KG1 (cell line): Measurements from ENCODE around the gene COMMD2.
A peak's percentile ranks its signal among the peaks of the same experiment; 100 is the strongest.

Experiments used
- DNase-seq: peaks from one replicate; lab custom pipeline; 2025; lab: John Stamatoyannopoulos, UW

COMMD2 gene

DNA sequence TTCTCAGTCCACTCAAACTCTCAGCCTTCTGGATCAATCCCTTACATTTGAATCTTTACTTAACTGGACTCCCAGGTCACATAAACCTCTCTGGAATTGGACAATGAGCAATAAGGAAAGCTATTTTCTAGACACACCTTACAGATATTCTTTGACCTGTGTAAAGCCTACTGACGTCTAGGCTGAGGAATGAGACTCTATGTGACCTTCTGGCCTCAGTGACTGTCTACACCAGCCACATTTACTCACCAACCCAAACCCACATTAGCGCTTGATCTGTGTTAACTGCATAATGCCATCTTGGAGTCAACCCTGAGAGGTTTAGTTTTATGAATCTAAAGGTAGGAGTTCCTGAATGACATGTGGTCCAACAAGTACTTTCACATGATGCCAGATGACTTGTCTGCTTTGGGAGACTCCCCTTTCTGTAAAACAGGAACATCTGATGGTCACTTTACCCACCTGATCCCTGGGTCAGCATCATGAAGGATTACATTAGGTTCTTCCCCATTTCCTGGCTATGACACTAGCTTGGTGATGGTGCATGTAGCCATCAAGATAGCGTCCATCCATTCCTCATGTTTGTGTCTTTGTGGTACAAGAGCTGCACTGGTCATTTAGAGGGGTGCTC, 11.4 kb upstream of the COMMD2 start:
- DNase-seq, result no peak

DNA sequence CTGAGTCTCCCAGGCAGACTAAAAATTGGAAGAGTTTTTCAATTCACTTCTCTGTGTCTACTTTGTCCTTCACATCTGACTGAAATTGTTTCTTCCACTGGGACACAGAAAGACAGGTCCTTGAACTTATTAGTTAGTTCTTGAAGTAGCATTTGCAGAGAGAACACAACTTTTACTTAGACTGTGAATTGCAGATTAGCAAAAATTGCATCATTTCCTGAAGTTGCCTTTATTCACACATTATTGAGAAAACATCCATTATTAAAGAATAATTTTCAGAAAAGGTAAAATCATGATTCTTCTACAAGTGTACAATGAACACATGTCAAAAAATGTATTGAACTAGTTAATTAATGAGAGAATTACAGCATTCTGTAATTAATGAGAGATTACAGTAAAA, 1.4 kb upstream of the COMMD2 start:
- no peak for DNase-seq

DNA sequence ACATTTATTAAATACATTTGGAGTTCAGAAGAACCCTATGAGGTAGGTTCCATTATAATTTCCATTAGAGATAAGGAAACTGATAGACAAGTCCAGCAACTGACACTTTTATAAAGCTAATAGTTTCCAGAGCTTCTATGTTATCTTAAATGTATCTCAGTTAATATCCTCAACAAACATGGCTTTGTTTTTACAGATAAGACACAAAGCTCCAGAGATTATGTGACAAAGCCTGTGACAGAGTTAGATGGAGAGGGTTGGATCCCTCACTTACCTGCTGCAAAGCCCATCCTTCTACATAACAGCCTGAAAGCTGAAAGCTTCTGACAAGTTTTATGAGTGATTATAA, 473 bp upstream of the COMMD2 start:
- no peak for DNase-seq

DNA sequence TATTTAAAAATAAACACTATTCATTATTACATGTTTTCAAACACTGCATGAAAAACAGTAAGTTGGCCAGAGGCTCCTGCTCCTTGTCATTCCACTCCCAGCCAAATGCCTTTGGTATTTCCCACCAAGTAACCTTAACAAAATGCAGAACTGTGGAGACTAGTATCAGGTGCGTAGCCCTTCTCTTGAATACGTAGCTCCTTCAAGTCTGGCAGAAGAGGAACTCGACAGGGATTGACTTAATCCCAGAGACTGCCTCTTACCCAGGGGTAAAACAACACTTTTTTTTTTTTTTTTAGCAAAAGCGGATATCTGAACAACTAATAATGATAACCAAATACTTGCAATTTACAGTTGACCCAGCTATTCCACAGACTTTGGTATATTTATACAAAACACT, 738 bp downstream of the COMMD2 start:
- DNase-seq, result no peak

DNA sequence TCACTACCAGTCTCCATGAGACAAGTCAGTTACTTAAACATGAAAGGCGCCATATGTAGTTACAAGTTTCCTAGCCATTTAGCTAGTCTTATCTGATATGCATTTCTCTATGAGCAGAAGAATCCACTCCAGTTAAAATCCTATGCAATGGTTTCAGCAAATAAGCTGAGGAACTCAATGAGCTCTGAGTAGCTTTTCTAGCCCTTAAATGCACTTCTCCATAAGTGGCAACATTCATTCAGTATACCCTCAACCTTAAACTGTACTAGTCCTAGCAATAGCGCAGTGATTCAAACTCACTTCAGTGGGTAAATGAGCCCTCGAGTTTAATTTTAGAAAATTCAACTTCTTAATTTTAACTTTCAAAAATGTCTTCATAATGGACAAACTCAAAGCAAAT, 7.7 kb downstream of the COMMD2 start:
- no peak for DNase-seq

DNA sequence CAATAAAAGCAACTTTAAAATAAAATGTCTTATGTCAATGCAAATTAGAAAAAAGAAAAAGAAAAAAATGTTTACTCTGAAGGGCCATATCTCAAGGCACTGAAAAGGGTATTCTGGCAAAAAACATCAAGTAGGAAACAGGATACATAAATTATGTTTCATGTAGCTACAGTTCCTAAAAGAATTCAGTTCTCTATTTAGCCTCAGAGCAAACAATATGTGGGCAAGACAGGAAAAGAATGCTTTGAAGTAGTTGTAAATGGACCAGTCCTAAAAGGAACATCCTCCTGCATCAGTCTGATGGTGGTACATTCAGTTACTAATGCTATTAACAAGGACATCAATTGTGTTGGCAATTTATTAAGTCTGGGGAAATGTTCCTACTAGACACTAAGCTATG, 8.1 kb downstream of the COMMD2 start:
- peak; percentile 18 for DNase-seq

DNA sequence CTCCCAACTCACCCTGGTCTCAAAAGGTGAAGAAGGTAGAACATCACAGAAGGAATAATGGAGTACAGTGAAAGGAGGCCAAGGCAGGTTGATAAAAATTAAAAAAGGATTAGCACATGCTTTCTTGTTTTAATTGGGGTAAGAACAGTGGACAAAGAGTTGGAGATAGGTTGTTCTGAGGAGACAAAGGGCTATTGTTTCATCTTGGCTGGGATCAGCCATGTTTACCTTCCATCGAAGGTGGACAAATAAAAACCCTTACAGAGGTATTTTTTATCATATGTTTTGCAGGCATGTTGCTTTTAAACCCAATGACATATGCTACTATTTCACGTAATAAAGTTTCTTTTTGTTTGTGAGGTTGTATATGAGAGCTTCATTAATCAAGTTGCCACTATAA, 12.9 kb downstream of the COMMD2 start:
- no peak for DNase-seq

DNA sequence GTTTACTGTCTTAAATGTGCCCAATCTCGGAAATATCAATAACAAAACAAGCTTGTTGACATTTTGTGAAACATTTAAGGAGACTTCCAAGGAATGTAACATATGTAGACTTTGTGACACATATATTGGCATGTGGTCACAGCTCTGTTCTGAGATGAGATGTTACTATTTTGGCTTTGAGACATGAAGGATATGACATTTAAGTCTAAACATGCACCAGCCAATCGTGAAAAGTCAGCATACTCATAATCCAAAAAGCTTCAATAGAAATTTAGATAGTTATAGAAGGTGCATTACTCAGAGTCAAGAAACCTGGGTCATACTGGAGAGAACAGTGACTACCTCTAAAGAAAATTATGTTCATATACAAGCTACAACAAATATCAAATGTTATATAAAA, 13.4 kb downstream of the COMMD2 start:
- DNase-seq, result no peak

DNA sequence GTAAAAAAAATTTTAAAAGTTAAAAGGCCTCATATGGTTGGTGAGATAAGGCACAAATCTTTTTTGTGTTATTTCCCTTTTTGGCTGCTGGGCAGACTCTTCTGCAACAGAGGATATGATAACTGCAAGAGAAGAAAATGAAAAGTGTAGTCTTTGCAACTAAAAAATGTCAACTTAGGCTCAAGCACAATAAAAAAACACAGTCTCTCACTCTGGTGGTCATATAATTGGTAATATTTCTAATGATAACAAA, 15.4 kb downstream of the COMMD2 start:
- DNase-seq, result no peak

DNA sequence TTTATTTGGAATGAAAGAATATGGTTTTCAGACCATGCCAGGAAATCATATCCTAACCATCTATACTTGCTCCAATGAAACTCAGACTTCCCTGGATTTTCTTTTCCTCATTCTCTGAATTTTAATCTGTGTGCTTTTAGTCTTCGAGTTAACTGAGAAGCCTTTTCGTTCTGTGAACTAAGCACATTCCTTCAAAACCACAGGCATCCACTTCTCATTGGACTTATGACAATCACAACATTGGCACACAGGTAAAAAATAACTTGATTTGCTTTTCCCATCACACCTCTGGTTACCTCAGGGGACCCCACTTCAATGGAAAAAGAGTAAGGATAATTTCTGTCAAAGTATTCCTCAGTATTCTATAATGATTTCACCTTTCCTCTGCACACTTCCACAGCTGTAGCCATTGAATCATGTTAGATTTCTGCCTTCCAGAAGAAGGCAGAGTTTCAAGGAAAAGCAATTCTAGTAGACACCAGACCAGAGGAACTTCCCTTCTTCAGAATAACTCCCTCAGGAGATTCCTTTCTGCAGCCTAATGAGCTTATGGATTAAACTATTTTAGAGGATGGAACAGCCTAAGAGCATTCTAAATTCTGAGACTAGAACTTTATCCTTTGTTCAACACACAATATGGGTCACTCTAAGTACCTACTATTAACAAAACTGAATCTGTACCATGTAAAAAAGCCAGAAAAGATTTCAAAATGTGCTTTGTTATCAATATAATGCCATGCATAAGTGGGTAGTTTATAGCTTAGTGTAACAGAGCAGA, 15.9 kb downstream of the COMMD2 start:
- DNase-seq, result no peak

DNA sequence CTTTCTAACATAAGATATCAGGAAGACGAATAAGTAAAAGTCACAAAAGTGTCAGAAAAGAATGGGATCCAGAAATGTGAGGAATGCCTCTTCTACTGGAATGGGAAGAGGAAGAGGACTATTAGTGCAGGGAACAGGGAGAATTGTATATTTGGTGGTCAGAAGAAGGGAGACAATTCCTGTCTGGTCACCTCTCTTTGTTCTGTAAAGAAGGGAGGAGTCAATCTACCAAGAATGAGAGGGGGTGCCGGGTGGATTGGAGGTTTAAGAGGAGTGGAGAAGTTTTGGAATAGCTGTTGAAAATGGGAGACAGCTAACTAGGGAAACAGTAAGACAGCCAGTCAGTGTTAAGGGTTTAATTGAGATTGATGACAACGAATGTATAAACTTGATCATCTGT, 20.1 kb downstream of the COMMD2 start:
- DNase-seq, result no peak

DNA sequence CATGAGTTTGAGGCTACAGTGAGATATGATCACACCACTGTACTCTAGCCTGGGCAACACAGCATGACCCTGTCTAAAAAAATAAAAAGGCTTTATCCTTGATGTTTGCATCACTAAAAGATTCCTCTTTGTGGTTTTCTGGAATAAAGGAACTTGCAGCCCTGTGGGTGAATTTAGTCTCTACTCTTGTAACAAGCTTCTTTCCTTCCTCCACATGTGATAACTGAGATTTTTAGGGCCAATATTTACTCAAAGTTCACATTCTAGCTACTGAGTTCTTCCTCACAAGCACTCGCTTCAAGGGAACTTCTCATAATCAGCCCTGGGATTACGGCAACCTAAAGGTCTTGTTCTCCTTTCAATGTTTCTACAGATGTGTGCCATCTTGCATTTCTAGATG, 24.6 kb downstream of the COMMD2 start:
- no peak for DNase-seq

DNA sequence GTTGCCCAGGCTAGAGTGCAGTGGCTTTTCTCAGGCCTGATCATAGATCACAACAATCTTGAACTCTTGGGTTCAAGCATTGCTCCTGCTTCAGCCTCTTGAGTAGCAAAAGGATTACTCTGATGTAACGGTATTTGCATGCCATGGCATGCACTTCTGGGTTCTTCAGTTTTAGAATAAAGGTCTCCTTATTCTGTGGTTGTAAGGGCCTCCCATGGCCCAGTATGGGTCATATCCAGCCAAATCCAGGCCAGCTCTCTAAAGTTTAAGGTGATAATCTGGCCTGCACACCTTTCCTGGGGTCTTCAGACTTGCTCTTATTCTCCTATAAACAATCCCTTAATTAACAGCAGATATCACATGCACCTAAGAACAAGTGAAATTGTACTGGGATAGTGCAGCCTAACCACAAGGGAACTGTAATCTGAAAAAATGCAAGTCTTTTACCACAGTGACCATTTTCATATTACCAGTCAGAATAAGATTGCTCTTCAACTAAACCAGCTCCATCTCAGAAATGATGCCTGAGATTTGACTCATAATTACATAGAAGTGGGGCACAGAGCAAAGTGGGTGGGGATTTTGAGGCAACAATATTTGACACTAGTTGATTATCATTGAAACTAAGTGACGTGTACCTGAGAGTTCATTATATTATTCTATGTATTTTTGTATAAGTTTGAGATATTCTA, 25.4 kb downstream of the COMMD2 start:
- DNase-seq, result no peak

DNA sequence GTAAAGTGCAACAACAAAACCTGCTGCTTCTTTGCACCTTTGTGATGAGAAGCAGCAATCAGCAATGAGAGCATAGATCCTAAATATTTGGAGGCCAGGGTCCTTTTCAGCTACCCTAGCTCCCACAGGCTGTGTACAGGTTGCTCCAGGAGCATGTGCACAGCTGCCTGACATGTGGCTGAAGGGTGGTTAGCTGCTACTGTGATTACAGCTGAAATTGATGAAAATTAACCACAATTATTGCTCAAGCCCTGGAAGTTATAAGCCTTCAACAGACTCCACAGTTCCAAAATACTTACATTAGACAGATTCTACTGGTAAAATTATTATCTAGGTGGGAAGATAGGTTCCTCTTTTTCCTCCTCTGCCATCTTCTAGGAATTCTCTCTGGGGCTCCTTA, 28.5 kb downstream of the COMMD2 start:
- DNase-seq, result no peak

DNA sequence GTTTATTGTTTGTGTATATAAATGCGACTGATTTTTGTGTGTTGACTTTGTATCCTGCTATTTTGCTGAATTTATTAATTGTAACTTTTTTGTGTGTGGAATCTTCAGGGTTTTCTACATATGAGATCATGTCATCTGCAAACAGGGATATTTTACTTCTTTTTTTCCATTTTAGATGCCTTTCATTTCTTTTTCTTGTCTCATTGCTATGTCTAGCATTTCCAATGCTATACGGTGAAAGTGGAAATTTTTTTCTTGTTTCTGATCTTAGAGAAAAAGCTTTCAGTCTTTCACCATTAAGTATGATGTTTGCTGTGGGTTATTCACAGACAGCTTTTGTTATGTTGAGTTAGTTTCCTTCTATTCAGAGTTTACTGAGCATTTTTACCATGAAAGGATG, 31.4 kb downstream of the COMMD2 start:
- no peak for DNase-seq

DNA sequence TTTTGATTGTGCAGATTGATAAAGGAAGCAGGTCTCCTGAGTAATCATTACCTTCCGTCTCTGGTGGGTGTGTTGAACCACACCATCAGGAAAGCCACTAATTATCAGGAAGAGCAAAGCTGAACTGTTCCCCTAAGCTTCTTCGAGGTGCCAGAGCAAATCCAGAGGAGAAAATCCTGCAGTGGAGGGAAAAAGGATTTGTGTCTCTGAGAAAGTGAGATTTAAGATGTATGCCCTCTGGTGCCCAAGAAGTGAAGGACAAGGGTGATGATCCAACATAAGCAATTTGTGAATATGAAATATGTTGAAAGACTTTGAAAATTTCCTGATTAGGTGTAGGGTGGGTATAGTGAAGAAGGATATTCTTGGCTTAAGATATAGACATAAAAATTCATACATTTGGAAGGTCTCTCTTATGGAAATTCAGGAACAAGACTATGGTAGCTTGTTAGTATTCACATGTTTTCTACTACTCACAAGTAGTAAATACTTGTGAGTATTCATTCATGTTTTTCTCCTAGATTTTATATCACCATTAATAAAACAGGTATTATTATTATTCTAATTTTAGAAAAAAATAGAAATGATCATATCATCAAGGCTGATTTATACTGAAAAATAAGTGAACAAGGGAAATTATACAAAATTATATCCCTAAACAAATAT, 34.8 kb downstream of the COMMD2 start:
- DNase-seq, result peak; percentile 37

DNA sequence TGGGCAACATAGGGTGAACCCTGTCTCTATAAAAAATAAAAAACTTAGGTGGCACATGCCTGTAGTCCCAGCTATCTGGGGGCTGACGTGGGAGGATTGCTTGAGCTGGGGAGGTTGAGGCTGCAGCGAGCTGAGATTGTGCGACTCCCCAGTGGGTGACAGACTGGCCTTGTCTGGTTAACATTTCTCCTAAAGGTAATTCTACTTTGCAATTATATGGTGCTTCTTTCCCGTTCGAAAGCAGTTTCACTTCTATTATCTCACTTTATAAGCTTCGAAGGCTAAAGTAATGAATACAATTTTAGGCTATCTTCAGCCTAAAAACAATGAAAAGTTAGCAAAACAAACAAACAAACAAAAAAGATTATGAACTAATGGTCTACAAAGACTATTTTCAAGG, 35.3 kb downstream of the COMMD2 start:
- no peak for DNase-seq

DNA sequence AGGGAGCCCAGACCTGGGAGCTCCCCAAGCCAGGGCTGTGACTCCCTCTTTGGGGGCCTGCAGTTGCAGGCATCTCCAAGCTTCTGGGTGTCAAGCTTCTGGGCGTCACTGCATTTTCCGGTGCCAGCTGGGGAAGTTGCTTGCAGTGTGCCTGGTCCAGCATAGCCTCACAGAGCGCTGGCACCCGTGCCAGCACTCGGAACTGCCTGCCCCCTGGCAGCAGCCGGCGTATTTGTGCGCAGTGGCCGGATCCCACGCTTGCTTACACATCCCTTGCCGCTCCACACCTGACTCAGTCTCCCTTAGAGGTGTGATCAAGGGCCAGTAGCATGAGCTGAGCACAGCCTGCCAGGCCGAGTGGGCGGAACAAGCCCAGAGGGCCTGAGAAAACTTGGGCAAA, 37.0 kb downstream of the COMMD2 start:
- DNase-seq, result no peak

DNA sequence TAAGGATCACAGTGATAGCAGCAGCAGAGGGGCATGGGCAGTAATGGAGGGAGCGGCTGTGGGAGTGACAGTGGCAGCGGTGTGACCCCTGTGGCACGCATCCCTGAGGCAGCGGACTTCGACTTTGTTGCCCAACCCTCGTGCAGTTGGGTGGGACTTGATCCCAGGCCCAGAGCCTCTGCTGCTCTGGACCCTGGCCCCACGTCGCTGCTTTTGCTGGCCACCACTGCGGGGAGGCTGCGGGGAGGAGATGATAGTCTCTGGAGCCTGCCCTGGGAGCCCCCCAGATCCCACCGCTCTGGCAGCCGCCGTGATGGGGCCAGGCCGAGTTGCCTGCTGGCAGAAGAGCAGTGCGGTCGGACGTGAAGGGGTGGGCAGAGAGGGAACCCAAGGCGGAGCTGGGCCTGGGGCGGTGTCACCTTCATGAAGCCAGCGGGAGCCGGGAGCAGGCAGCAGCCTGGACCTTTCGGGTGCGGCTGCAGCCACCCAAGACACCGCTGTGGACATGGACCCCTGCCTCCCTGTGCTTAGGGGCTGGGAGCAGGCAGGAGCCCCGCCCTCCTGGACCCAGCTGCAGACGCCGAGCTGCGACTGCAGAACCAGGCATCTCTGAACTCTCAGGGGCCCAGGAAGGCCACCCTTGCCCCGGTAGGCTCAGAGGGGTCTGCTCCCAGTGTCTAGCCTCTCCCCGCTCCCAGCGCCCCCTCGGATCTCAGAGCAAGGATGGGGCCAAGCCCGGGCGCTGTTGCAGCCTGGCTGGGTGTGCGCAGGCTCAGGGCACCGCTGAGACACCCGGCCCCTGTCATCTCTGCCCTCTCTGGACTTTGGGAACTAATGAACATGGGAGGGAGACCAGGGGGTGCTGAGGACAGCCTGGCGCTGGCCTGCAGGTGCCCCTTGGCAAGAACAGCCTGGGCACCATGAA, 38.3 kb downstream of the COMMD2 start:
- no peak for DNase-seq

DNA sequence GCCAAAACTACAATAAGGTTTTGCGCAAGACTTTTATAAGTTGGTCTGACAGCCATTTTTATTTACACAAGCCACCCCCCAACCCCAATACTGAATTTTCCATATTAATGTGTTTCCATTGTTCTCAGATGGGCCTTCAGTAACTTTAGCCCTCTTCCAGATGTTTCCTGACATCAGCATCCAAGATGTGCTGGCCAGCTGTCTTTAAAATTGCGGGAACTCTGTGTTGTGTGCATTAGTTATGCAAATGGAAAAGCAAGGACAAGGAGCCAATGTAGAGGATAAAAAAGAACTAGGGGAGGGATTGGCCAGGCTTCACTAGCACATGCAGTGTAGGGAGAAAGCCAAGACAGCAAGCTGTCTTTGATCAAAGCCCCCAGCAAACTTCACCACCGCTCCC, 45.4 kb downstream of the COMMD2 start:
- DNase-seq, result no peak

DNA sequence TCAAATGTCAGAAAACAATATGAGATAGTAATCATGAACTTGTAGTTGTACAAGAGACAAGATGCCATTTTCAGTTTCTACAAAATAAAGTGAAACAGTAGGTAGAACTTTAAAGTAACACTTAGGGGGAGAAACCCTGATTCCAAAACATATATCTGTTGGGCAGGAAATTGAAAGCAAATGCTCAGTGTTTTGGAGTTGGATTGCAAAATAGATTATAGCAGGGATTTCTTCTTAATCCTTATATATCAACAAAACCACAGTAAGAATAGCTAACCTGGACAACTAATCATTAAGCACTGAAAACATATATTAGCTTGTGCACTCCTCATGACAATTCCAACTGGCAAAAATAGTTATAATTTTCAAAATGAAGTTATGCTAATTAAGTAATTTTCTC, 46.9 kb downstream of the COMMD2 start:
- DNase-seq, result no peak

DNA sequence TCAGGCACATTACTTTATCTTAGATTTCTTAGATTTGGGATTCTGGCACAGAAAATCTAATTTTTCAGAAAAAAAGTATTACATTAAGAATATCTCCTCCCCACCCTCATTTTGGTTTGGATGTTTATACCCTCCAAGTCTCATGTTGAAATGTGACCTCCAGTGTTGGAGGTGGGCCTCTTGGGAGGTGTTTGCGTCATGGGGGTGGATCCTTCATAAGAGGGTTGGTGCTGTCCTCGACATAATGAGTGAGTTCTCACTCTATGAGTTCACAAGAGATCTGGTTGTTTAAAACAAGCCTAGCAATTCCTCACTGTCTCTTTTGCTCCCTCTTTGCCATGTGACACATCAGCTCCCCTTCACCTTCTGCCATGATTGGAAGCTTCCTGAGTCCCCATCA, 48.8 kb downstream of the COMMD2 start:
- no peak for DNase-seq
